GM19238 (cell line): Measurements from ENCODE around the gene CARHSP1.
"Not testable (repeated sequence)": the region's sequence is repeated elsewhere in the genome, so short reads cannot be mapped to it uniquely, and the experiment has no call there.

Source experiments
- DNase-seq: peaks from one replicate; pipeline ENCODE4 v3.0.0; 2011; ENCODE audit warnings: low spot score; ENCODE audit not compliant: insufficient read length

CARHSP1 gene

DNA sequence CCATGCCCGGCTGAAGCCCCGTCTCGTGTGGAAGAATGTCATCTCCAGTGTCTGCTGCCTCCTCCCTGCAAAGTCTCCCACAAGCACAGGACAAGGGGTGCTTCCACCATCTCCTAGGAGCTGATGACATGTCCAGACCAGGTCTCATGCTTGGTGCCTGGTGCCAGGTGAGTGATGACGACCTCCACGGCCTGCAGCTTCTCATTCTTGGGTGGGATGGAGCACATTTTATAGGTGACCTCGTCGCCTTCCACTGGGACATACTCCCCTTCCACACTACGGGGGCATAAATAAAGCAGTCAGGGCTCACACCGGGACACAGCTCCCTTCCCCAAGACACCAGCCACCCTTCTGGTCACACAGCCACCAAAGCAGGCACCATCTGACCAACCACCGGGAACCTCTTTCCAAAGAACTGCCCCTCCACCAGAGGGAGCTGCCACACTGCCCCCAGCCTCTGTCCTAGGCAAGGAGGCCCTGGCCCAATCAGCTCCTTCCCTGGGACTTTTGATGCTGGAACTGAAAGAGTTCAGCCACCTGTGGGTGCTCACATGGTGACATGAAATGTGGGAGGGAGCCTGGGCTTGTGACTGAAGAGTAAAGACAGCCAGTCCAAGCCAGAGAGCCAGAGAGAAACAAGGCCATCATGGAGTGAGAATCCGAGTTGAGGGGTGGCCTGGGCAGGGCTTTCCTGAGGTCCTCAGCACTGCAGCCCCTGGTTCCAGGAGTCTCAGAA is 13.6 kb downstream of the CARHSP1 start:
- no peak for DNase-seq

DNA sequence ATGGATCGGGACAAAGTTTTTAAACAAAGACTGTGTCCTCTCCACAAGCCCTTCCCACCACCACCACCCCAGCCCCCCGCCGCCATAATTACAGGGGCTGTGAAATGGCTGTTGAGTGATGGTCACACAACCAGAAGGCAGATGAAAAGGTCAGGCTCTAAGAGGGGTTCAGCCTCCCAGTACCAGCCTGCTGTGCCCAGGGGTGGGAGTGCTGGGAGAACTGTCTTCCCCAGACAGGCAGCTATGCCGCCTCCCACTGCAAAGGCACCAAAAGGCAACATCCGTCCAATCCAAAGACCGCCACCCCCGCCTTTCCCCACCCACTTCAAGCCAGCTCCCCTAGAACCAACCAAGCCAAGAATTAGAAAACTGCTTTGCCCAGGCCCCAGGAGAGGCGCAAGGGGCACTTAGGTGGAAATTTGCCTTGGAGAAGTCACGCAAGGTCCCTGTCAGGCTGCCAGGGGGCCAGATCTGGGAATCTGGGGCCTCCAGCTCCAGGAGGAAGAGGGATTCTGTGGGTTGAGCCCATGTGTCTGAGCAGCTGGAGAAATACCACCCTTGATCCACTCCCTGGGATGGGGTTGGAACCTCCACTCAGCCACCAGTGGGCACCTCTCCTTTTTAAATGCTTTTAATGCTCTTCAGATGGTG is 14.4 kb downstream of the CARHSP1 start:
- no peak for DNase-seq

- no peak for DNase-seq
Measured at GRCh38 chr16:8853611-8854010, 15.2 kb downstream of the CARHSP1 start.

DNA sequence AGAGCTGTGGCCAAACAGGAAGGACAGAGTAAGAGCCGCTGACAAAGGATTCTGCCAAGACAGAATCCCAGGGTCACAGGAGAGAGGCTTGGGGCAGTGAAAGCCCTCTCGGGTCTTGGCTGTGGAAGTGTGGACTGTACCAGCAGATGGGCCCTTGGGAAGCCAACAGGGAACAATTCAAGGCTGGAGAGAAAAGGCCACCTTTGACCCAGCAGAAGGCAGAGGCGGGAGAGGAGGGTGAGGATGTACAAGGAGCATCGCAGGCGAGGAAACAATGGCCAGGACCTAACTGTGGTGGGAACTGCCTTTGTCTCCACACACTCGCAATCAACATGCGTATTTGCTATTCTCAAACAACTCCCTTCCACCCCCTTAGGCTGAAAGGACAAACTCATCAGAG is 15.7 kb downstream of the CARHSP1 start:
- DNase-seq = no peak

DNA sequence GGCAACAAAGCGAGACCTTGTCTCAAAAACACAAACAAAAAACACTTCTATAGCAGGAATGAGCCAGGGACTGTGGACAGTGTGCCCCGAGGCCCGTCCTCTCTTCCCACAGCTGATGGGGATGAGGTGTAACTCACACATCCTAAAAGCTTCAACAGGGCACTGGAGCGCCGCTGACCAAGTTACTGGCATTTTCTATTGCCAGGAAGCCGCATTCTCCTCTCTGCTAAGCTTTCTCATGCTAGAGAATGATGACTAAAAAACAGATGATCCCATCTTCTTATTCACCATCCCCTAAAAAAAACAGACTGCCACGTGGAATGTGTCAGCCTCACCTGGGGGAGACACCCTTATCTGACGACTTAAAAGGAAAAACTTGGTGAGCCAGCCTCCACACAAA is 16.3 kb downstream of the CARHSP1 start:
- DNase-seq = no peak

GRCh38 chr16:8851761-8852403 is 16.9 kb downstream of the CARHSP1 start:
- no peak for DNase-seq

- DNase-seq = no peak
Measured at GRCh38 chr16:8850279-8850885, 18.4 kb downstream of the CARHSP1 start.

GRCh38 chr16:8849411-8850011 is 19.3 kb downstream of the CARHSP1 start:
- no peak for DNase-seq

DNA sequence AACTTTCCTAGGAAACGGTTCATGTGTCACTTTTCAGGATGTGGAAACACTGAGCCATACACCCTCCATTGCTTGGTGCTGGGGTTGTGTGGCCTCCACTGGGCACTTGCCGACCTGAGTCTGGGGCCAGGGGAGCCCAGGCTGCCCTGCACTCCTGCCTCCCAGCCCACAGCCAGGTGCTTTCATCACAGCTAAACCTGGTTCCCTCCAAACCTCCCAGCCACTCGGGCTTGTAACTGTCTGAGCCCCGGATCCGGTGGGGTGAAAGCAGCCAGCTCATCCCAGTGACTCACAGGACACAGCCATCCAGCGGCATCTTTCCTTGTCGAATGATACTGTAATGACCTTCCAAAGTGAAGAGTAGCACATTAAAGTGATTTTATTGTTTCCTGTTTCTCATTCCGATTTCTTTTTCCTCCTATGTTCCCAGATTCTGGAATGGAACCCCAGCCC is 19.8 kb downstream of the CARHSP1 start:
- no peak for DNase-seq

- no peak for DNase-seq
Measured at GRCh38 chr16:8848231-8848938, 20.4 kb downstream of the CARHSP1 start.

- DNase-seq = no peak
Measured at GRCh38 chr16:8847623-8848022, 21.2 kb downstream of the CARHSP1 start.

GRCh38 chr16:8847145-8847544 is 21.7 kb downstream of the CARHSP1 start:
- no peak for DNase-seq

GRCh38 chr16:8846401-8846932 is 22.3 kb downstream of the CARHSP1 start:
- no peak for DNase-seq

DNA sequence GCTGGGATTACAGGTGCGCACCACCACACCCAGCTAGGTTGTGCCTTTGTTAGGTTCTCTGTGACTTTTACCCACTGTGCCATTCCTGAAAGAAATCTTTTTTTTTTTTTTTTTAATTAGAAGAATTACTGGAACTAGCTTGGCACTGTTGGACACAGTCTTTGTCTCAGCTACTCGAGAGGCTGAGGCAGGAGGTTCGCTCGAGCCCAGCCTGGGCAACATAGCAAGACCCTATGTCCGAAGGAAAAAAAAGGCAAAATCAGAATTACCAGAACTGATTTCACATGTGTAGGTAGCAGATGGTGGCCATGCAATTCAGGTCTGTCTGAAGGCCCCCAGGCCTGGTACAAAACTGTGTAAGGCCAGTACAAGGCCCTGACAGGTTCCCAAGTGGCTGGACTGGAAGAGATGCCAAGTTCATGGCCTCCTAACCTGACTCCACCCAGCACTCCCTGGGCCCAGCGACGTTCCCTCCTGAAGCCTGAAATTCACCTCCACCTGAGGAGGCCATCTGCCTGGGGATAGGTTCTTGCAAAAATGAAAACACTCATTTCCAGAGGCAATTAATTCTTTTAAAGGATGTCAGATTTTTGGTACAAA is 23.0 kb downstream of the CARHSP1 start:
- DNase-seq = no peak

GRCh38 chr16:8843296-8843695 is 25.5 kb downstream of the CARHSP1 start:
- DNase-seq = not testable (repeated sequence)

DNA sequence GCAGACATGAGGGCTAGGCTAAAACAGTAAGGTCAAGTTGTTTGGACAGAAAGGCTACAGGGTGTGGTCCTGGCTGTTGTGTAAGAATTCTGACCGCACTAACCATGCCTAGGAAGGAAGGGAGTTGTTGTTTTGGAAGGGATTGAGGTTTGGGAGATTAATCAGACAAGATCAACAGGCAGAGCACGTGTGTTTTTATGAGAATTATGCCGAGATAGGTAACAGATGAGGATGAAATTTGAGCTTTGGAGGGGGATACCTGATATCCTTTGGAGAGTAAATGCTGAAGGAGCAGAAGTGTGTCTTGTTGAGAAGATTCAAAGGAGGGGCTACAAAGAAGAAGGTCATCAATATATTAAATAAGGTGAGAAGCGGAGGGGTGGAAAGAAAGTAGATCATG is 26.8 kb downstream of the CARHSP1 start:
- DNase-seq = not testable (repeated sequence)

DNA sequence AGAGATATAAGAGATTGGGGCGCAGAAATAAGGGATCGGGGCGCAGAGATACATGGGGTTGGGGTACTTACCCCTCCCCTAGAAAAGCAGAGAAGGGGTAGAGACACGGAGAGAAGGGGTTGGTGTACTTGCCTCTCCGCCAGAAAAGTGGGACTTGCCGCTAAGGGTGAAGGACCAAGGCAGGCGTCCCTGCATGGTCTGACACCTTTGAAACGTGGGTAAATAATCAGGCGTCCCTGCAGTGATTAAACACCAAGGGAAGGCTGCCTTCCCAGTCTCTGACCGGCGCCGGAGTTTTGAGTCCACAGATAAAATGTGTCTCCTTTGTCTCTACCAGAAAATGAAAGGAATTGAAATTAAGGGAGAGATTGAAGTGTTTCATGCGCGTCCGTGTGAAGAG is 31.2 kb downstream of the CARHSP1 start:
- DNase-seq = not testable (repeated sequence)

- DNase-seq = not testable (repeated sequence)
Measured at GRCh38 chr16:8836797-8837196, 32.0 kb downstream of the CARHSP1 start.

DNA sequence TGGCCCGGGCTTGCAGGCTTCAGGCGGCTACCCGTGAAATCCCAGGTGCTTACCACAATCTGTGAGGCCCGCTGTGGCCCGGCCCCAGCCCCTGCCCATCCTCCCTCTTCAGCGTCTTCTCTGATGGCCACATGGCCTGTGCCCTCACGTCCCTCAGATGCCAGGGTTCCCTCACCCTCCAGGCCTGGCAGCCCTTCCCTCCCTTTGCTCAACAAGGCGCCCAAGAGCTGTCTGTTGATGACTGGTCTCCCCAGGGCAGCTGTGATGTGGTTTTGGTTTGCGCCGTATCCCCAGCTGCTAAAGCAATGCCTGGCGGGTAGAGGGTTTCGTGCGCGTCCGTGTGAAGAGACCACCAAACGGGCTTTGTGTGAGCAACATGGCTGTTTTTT is 36.1 kb downstream of the CARHSP1 start:
- DNase-seq = no peak
